Neutrophil (primary cell): Measurements from ENCODE around the gene SEZ6L2.
"Not testable (repeated sequence)": the region's sequence is repeated elsewhere in the genome, so short reads cannot be mapped to it uniquely, and the experiment has no call there.

Experiments used
- H3K27ac ChIP-seq: fragments of 200-600 bp; sonication (generic); 2 replicates; pipeline ENCODE4 v1.5.1; 2016; ENCODE audit warnings: mild to moderate bottlenecking, moderate library complexity
- H3K27me3 ChIP-seq: fragments of 200-600 bp; sonication (generic); 2 replicates; pipeline ENCODE4 v1.6.0; 2016; ENCODE audit warnings: mild to moderate bottlenecking
- H3K36me3 ChIP-seq: fragments of 200-600 bp; sonication (generic); 2 replicates; pipeline ENCODE4 v1.5.1; 2017
- H3K4me1 ChIP-seq, 2 experiments: fragments of 200-600 bp in 1 of 2; sonication (generic) in 1 of 2; 1 replicate in 1 of 2; 2 replicates in 1 of 2; pipeline versions ENCODE4 v1.5.1 to v1.6.1; 2013 to 2016; ENCODE audit warnings: low read depth in 1 of 2, low read length in 1 of 2, mild to moderate bottlenecking in 1 of 2, moderate library complexity in 1 of 2; ENCODE audit not compliant: control insufficient read depth in 1 of 2, insufficient read depth in 1 of 2
- H3K4me3 ChIP-seq, 2 experiments: fragments of 200-600 bp in 1 of 2; sonication (generic) in 1 of 2; 1 replicate in 1 of 2; 2 replicates in 1 of 2; pipeline ENCODE4 v1.5.1; 2013 to 2016; ENCODE audit warnings: low read depth in 1 of 2, low read length in 1 of 2, mild to moderate bottlenecking in 1 of 2, moderate library complexity in 1 of 2
- H3K9me3 ChIP-seq: fragments of 200-600 bp; sonication (generic); 2 replicates; pipeline ENCODE4 v1.5.1; 2016
- CTCF ChIP-seq: fragments of 200-600 bp; sonication (generic); IDR thresholded peaks from 2 replicates; pipeline ENCODE4 v1.5.1; 2016; ENCODE audit warnings: antibody characterized with exemption

The SEZ6L2 gene

DNA sequence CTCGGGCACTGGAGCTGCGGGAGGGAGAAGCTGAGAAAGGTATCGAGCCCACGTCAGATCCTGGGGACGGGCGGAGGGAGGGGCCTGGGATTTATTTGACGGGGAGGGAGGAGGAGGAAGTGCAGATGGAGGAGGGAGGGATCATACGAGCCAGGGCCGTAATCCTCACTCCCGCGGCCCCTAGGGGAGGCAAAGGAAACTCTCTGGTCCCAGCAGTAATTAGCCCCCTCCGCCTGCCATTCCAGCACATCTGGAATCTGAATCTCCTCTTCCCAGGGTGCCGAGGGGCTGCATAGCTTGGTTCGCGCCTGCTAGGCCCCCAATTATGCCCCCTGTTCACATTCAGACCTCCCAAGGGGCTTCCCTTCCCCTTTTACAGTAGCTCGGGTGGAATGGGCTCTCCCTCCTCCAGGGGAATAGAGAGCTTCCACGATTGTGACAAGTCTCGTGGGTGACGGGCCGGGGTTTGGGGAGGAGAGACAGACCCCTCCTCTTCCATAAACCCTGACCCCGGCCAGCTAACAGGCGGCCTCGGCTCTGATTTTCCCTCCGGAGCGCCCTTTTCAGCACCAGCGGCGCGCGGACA is at the start of gene SEZ6L2:
Gene SEZ6L2 (minus strand): TSS at position 35 of the 586 bp plus-strand sequence. CDS start 531 bp downstream, outside the sequence.
- H3K4me3 ChIP-seq: peak within 1 kb of the TSS; percentile 53 to 93
- peaks cover 6 to 14% of the 10 kb centered on the region in 2 experiments for H3K4me1 ChIP-seq
- no peaks in the 10 kb centered on the region for H3K36me3 ChIP-seq
- peak within 1 kb of the TSS; percentile 36 for H3K27ac ChIP-seq
- peaks cover 71% of the 10 kb centered on the region for H3K27me3 ChIP-seq
- no peak for TF ChIP-seq CTCF
- no peaks in the 10 kb centered on the region for H3K9me3 ChIP-seq

- H3K27ac ChIP-seq: no peak overlapping the region
- H3K4me3 ChIP-seq: no peak overlapping the region
- no peaks in the 10 kb centered on the region for H3K4me1 ChIP-seq
- no peaks in the 10 kb centered on the region for H3K36me3 ChIP-seq
- no peaks in the 10 kb centered on the region for H3K27me3 ChIP-seq
- TF ChIP-seq CTCF: no peak
- H3K9me3 ChIP-seq: no peaks in the 10 kb centered on the region
Measured at GRCh38 chr16:29947897-29948296, 48.5 kb upstream of the SEZ6L2 start.

DNA sequence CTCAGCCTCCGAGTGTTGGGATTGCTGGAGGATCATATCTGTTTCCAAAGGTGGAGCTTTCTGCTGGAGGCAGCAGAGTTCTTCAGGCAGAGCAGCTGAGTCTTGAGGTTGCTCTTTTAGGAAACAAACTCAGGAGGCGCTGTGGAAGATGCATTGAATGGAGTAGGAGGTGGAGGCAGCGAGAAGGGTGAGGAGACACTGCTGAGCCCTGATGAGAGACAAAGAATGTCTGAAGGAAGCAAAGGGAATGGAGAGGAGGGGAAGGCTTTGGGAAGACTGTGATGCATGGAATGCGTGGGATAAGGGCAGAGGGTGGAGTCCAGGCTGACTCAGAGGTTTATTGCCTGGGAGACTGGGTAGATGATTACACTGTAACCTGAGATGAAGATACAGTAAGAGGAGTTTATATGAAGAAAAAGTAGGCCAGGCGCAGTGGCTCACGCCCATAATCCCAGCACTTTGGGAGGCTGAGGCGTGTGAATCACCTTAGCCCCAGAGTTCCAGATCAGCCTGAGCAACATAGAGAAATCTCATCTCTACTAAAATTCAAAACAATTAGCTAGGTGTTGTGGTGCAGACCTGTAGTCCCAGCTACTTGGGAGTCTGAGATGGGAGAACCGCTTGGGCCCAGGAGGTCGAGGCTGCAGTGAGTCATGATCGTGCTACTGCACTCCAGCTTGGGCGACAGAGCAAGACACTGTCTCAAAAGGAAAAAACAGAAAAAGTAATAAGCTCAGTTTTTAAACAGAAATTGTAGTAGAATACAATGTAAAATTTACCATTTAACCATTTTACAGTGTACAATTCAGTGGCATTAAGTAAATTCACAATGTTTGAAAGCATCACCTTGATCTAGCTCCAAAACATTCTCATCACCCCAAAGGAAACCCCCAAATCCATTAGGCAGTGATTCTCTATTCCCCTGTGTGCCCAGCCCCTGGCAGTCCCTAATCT is 44.8 kb upstream of the SEZ6L2 start:
- H3K4me1 ChIP-seq: no peaks in the 10 kb centered on the region
- H3K27me3 ChIP-seq: no peaks in the 10 kb centered on the region
- no peak overlapping the region for H3K27ac ChIP-seq
- no peaks in the 10 kb centered on the region for H3K9me3 ChIP-seq
- no peaks in the 10 kb centered on the region for H3K36me3 ChIP-seq
- H3K4me3 ChIP-seq: no peak overlapping the region
- no peak for TF ChIP-seq CTCF

DNA sequence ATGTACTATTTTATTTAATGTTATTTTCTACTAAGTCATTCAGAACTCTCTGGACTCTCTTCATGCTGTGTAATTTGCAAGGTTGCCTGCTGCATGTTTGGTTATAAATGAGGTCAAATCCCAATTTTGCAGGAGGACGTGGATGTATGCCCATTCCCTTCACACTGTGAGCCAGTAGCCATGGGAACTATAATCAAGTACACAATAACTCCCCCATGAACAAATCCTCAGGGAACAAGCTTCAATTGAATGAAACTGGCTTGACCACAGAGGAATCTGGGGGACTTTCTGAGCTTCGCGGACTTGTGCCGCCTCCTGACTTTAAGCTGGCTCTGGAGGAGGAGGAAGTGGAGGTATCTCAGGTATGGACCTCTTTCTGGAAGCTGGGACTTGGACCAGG is 41.3 kb upstream of the SEZ6L2 start:
- Histone ChIP-seq H3K27me3 (no peaks in the 10 kb centered on the region), H3K4me1 (no peaks in the 10 kb centered on the region), H3K27ac (no peak overlapping the region), H3K4me3 (no peak overlapping the region), H3K36me3 (no peaks in the 10 kb centered on the region), H3K9me3 (no peaks in the 10 kb centered on the region)
- no peak for TF ChIP-seq CTCF

DNA sequence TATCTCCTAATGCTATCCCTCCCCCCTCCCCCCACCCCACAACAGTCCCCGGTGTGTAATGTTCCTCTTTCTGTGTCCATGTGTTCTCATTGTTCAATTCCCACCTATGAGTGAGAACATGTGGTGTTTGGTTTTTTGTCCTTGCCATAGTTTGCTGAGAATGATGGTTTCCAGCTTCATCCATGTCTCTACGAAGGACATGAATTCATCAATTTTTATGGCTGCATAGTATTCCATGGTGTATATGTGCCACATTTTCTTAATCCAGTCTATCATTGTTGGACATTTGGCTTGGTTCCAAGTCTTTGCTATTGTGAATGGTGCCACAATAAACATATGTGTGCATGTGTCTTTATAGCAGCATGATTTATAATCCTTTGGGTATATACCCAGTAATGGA is 32.4 kb upstream of the SEZ6L2 start:
- not testable (repeated sequence) for H3K27me3 ChIP-seq, H3K27ac ChIP-seq, H3K36me3 ChIP-seq, H3K4me3 ChIP-seq, H3K9me3 ChIP-seq
- H3K4me1 ChIP-seq: peaks cover 16 to 22% of the 10 kb centered on the region in 2 experiments
